Measurements from ENCODE around the gene SPOPL.

GRCh38 chr2:138515092-138515491 lies 13.5 kb downstream of the SPOPL start:
- TF ChIP-seq POLR2AphosphoS5 (IDR thresholded peaks at IDR 0.05; ENCODE audit: low read depth, low read length), result no peak
- no peak for TF ChIP-seq SIN3A (IDR thresholded peaks at IDR 0.05; ENCODE audit: borderline replicate concordance, insufficient read depth, low read length)
- TF ChIP-seq FOXP2 (optimal IDR thresholded peaks at IDR 0.05; ENCODE audit: borderline replicate concordance, extremely low read depth, extremely low read length, insufficient read depth), result no peak
- TF ChIP-seq TAF1 (IDR thresholded peaks at IDR 0.05; ENCODE audit: borderline replicate concordance, insufficient read depth, low read length), result no peak
